MM.1S (cell line): ENCODE measurements around the gene NRAP.

Experiments
- DNase-seq: peaks from one replicate; pipeline ENCODE4 v3.0.0-alpha.2; 2015
- H2AFZ ChIP-seq: fragments of 300-600 bp; sonication (generic); 2 replicates; pipeline ENCODE4 v1.6.0; 2016; ENCODE audit warnings: antibody characterized with exemption, low read length
- H3F3A ChIP-seq: fragments of 300-600 bp; sonication (generic); 2 replicates; pipeline ENCODE4 v1.6.1; 2016; ENCODE audit warnings: mild to moderate bottlenecking, antibody characterized with exemption, low read length, moderate library complexity, mixed read lengths; ENCODE audit not compliant: insufficient read depth
- H3K27ac ChIP-seq: fragments of 300-600 bp; sonication (generic); 2 replicates; pipeline ENCODE4 v1.5.1; 2016; ENCODE audit warnings: mild to moderate bottlenecking, low read length
- H3K27me3 ChIP-seq: fragments of 300-600 bp; sonication (generic); replicated peaks from 2 replicates; pipeline ENCODE4 v1.6.0; 2016; ENCODE audit warnings: low read length; ENCODE audit not compliant: insufficient read depth
- H3K36me3 ChIP-seq: fragments of 300-600 bp; sonication (generic); replicated peaks from 2 replicates; pipeline ENCODE4 v1.6.1; 2016; ENCODE audit warnings: mild to moderate bottlenecking, low read length, mixed read lengths; ENCODE audit not compliant: insufficient read depth
- H3K4me1 ChIP-seq: fragments of 300-600 bp; sonication (generic); 2 replicates; pipeline ENCODE4 v1.6.1; 2016; ENCODE audit warnings: low read length, mixed read lengths
- H3K4me2 ChIP-seq: fragments of 300-600 bp; sonication (generic); 2 replicates; pipeline ENCODE4 v1.6.0; 2016; ENCODE audit warnings: low read depth, low read length
- H3K4me3 ChIP-seq: fragments of 300-600 bp; sonication (generic); 2 replicates; pipeline ENCODE4 v1.5.1; 2016; ENCODE audit warnings: low read length, mixed read lengths
- H3K79me2 ChIP-seq: fragments of 300-600 bp; sonication (generic); 2 replicates; pipeline ENCODE4 v1.6.1; 2016; ENCODE audit warnings: mixed run types, low read length, mixed read lengths
- H3K9ac ChIP-seq: fragments of 300-600 bp; sonication (generic); 2 replicates; pipeline ENCODE4 v1.6.1; 2016; ENCODE audit warnings: low read length, mixed read lengths
- H3K9me2 ChIP-seq: fragments of 300-600 bp; sonication (generic); replicated peaks from 2 replicates; pipeline ENCODE4 v1.6.1; 2016; ENCODE audit warnings: mild to moderate bottlenecking, low read length, mixed read lengths; ENCODE audit not compliant: insufficient read depth
- H3K9me3 ChIP-seq: fragments of 300-600 bp; sonication (generic); replicated peaks from 2 replicates; pipeline ENCODE4 v1.6.1; 2016; ENCODE audit warnings: mild to moderate bottlenecking, low read length, mixed read lengths; ENCODE audit not compliant: insufficient read depth
- H4K20me1 ChIP-seq: fragments of 300-600 bp; sonication (generic); 2 replicates; pipeline ENCODE4 v1.6.1; 2016; ENCODE audit warnings: mild to moderate bottlenecking, low read length, moderate library complexity, mixed read lengths; ENCODE audit not compliant: insufficient read depth
- EZH2 ChIP-seq: fragments of 300-600 bp; sonication (generic); optimal IDR thresholded peaks from 2 replicates; pipeline ENCODE3; 2017; ENCODE audit warnings: low read depth, mild to moderate bottlenecking, antibody characterized with exemption, low read length, mixed read lengths
- EZH2phosphoT487 ChIP-seq: fragments of 300-600 bp; sonication (generic); IDR thresholded peaks from 2 replicates; pipeline ENCODE4 v1.6.1; 2018; ENCODE audit warnings: antibody characterized with exemption, low read length
- TF ChIP-seq, protein P1 (sequence below): fragments of 300-600 bp; sonication (generic); IDR thresholded peaks from 2 replicates; pipeline ENCODE4 v1.5.1; 2016; ENCODE audit warnings: antibody characterized with exemption, low read length, mixed read lengths

The NRAP gene

DNA sequence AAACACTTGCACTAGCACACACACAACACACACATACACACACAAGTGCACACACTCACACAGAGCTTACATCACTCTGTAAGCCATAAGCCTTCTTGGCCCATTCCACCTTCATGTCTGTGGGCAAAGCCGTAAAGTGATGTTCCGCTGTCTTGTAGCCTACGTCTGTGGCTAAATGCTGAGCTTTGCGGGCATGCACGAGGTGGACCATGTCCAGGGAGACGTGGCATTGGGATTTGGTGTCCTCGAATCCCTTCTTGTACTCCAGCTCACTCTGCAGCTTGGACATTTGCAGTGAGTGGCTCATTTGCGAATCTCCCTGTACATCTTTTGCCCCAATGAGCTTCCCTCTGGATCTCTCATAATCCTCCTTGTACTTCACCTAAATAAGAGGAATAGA is 42.0 kb downstream of the NRAP start:
- no peaks in the 10 kb centered on the region for H3K4me1 ChIP-seq
- no peak for DNase-seq
- no peaks in the 10 kb centered on the region for H3K9me3 ChIP-seq
- H4K20me1 ChIP-seq = no peaks in the 10 kb centered on the region
- H3K36me3 ChIP-seq = no peaks in the 10 kb centered on the region
- no peak overlapping the region for H3K4me3 ChIP-seq
- no peak overlapping the region for H3K4me2 ChIP-seq
- no peak for TF ChIP-seq EZH2
- TF ChIP-seq EZH2phosphoT487 = no peak
- TF ChIP-seq, protein P1, sequence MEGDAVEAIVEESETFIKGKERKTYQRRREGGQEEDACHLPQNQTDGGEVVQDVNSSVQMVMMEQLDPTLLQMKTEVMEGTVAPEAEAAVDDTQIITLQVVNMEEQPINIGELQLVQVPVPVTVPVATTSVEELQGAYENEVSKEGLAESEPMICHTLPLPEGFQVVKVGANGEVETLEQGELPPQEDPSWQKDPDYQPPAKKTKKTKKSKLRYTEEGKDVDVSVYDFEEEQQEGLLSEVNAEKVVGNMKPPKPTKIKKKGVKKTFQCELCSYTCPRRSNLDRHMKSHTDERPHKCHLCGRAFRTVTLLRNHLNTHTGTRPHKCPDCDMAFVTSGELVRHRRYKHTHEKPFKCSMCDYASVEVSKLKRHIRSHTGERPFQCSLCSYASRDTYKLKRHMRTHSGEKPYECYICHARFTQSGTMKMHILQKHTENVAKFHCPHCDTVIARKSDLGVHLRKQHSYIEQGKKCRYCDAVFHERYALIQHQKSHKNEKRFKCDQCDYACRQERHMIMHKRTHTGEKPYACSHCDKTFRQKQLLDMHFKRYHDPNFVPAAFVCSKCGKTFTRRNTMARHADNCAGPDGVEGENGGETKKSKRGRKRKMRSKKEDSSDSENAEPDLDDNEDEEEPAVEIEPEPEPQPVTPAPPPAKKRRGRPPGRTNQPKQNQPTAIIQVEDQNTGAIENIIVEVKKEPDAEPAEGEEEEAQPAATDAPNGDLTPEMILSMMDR = no peak
- H3K79me2 ChIP-seq = no peaks in the 10 kb centered on the region
- H3K27ac ChIP-seq = no peak overlapping the region
- H3F3A ChIP-seq = no peaks in the 10 kb centered on the region
- H2AFZ ChIP-seq = no peak overlapping the region
- no peaks in the 10 kb centered on the region for H3K9me2 ChIP-seq
- H3K27me3 ChIP-seq = no peaks in the 10 kb centered on the region
- no peak overlapping the region for H3K9ac ChIP-seq

DNA sequence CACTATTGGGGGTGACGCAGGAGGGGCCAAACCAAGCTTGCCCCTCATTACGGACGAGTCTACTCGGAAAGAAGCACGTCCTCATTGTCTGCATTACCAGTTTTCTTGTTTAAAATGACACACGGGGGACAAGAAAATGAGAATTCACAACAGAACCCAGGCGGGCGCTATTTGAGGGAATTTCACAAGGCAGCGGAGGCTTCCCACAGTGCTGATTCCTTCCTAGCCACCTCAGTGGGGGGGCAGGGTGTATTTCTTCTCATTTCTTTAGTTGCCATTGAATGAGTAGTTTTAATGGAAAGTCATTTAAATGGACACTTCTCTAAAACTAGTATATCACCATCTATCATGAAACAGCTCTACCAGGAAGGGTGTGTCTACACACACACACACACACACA is 42.9 kb downstream of the NRAP start:
- Histone ChIP-seq H3K27me3 (no peaks in the 10 kb centered on the region), H3K4me2 (no peak overlapping the region), H3K27ac (no peak overlapping the region), H3K4me1 (no peaks in the 10 kb centered on the region), H2AFZ (no peak overlapping the region), H3K79me2 (no peaks in the 10 kb centered on the region), H3K9me3 (no peaks in the 10 kb centered on the region), H3F3A (no peaks in the 10 kb centered on the region), H4K20me1 (no peaks in the 10 kb centered on the region), H3K36me3 (no peaks in the 10 kb centered on the region), H3K4me3 (no peak overlapping the region), H3K9me2 (no peaks in the 10 kb centered on the region), H3K9ac (no peak overlapping the region)
- TF ChIP-seq, protein P1 = no peak
- TF ChIP-seq EZH2 (no peak), EZH2phosphoT487 (no peak)
- DNase-seq = no peak

DNA sequence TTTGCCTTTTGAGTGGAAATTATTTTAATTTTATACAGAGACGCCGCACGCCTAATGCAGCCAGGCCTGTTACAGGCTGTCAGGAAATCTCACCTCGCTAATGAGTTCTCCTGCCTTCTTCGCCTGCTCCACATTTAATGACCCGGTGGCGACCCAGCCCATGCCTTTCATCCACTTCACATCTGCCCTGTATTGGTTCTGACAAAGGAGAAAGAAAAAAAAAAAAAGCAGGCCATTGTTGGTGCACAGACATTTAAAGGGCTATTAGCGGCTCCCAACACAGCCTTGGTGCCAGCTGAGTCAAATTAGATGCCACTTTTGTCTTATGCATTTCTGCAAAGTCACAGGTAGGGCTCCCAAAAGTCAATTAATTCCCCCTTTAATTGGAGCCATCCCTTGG is 43.3 kb downstream of the NRAP start:
- no peaks in the 10 kb centered on the region for H3K79me2 ChIP-seq
- no peaks in the 10 kb centered on the region for H4K20me1 ChIP-seq
- no peaks in the 10 kb centered on the region for H3K36me3 ChIP-seq
- TF ChIP-seq, protein P1 = no peak
- no peak for TF ChIP-seq EZH2
- TF ChIP-seq EZH2phosphoT487 = no peak
- no peak for DNase-seq
- H3K4me2 ChIP-seq = no peak overlapping the region
- H3K9me3 ChIP-seq = no peaks in the 10 kb centered on the region
- H3K9ac ChIP-seq = no peak overlapping the region
- H2AFZ ChIP-seq = no peak overlapping the region
- H3K27ac ChIP-seq = no peak overlapping the region
- H3K27me3 ChIP-seq = no peaks in the 10 kb centered on the region
- no peak overlapping the region for H3K4me3 ChIP-seq
- H3K4me1 ChIP-seq = no peaks in the 10 kb centered on the region
- no peaks in the 10 kb centered on the region for H3K9me2 ChIP-seq
- H3F3A ChIP-seq = no peaks in the 10 kb centered on the region

DNA sequence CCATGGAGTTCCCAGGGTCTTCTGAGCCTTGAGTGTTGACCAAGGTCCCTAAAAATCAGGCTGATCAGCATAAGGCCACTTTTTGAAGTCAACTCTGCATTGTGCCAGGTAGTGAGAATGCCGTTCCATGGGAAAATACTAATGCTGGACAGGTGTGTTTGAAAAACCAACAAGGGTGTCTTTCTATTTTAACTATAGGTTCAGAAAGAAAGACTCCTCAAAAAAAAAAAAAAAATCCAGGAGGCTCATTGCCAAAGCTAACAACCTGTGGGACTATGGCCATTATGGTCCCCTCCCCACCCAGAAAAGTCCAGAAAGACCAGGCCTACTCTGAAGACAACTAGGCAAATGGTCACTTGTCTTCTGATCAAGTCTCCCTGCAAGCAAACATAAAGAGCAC is 44.4 kb downstream of the NRAP start:
- no peak for DNase-seq
- H3K4me3 ChIP-seq = no peak overlapping the region
- H3K9me2 ChIP-seq = no peaks in the 10 kb centered on the region
- no peaks in the 10 kb centered on the region for H4K20me1 ChIP-seq
- H3K36me3 ChIP-seq = no peaks in the 10 kb centered on the region
- no peaks in the 10 kb centered on the region for H3F3A ChIP-seq
- no peaks in the 10 kb centered on the region for H3K4me1 ChIP-seq
- no peak overlapping the region for H2AFZ ChIP-seq
- no peak overlapping the region for H3K4me2 ChIP-seq
- H3K27me3 ChIP-seq = no peaks in the 10 kb centered on the region
- H3K27ac ChIP-seq = no peak overlapping the region
- TF ChIP-seq, protein P1 = no peak
- TF ChIP-seq EZH2 (no peak), EZH2phosphoT487 (no peak)
- H3K9ac ChIP-seq = no peak overlapping the region
- no peaks in the 10 kb centered on the region for H3K79me2 ChIP-seq
- H3K9me3 ChIP-seq = no peaks in the 10 kb centered on the region
